ENCODE measurements around the gene CCT6A.

CCT6A gene

DNA sequence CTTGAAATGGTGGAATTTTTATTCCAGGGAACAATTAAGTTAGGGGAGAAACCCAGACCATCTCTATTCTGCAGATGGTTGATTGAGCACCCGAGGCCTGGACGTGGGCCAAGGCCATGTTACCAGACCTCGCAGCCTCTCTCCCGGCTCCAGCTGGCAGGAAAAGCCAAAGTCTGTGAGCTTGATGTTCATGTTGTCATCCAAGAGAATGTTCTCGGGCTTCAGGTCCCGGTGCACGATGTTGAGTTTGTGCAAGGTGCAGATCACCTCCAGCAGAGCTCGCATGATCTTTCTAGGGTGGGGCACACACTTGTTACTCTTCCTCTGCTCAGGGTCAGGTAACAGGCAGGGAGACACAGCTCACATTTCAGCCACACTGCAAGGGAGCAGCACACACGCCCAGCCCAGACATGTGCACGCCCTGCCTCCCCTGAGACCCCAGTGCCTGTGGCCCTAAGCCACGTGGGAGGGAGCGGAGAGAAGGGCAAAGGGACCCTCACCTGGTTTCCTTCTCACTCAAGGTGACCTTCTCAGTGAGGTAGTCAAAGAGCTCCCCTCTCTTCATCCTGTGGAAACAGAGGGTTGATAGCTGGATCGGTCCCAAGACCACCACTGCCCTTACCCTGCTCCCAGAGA is 31.7 kb downstream of the CCT6A start:
- TF ChIP-seq CTCF (IDR thresholded peaks at IDR 0.05; ENCODE audit: borderline replicate concordance, extremely low read depth, low read length, poor library complexity, severe bottlenecking) (no peak), EZH2 (IDR thresholded peaks at IDR 0.05; ENCODE audit: borderline replicate concordance, low read depth, low read length, severe bottlenecking) (no peak)
- no peaks in the 10 kb centered on the region for H3K9me3 ChIP-seq (ENCODE audit: insufficient read depth, low read length, severe bottlenecking)
- peaks cover 48% of the 10 kb centered on the region for H3K36me3 ChIP-seq (ENCODE audit: insufficient read depth, low read length)
- H3K27ac ChIP-seq (ENCODE audit: low read length): no peak overlapping the region
- H2AFZ ChIP-seq (ENCODE audit: low read depth, low read length): no peak overlapping the region
- H3K4me1 ChIP-seq (ENCODE audit: insufficient read depth, low read length): no peaks in the 10 kb centered on the region
- DNase-seq: no peak
- 0 out of 2 replicates have a peak, but pooled peaks cover 6% of the 10 kb centered on the region for H4K20me1 ChIP-seq (ENCODE audit: insufficient read depth, low read length)
- no peak overlapping the region for H3K4me2 ChIP-seq (ENCODE audit: insufficient read depth, low read length)
- H3K9ac ChIP-seq (ENCODE audit: low read depth, low read length): no peak overlapping the region
- no peak overlapping the region for H3K4me3 ChIP-seq (ENCODE audit: low read depth in 1 of 2, low read length in 2 of 2)
- H3K79me2 ChIP-seq (ENCODE audit: insufficient read depth, low read length): no peaks in the 10 kb centered on the region
- ATAC-seq (ENCODE audit: insufficient read depth, low read depth): no peak
- no peaks in the 10 kb centered on the region for H3K27me3 ChIP-seq (ENCODE audit: insufficient read depth, low read length, poor library complexity)

GRCh38 chr7:56086761-56087160 is 35.2 kb downstream of the CCT6A start:
- H3K27ac ChIP-seq (ENCODE audit: low read length): no peak overlapping the region
- no peaks in the 10 kb centered on the region for H4K20me1 ChIP-seq (ENCODE audit: insufficient read depth, low read length)
- H3K4me2 ChIP-seq (ENCODE audit: insufficient read depth, low read length): no peak overlapping the region
- no peak overlapping the region for H2AFZ ChIP-seq (ENCODE audit: low read depth, low read length)
- no peaks in the 10 kb centered on the region for H3K4me1 ChIP-seq (ENCODE audit: insufficient read depth, low read length)
- no peaks in the 10 kb centered on the region for H3K9me3 ChIP-seq (ENCODE audit: insufficient read depth, low read length, severe bottlenecking)
- no peak overlapping the region for H3K9ac ChIP-seq (ENCODE audit: low read depth, low read length)
- DNase-seq: no peak
- peaks cover 22% of the 10 kb centered on the region for H3K36me3 ChIP-seq (ENCODE audit: insufficient read depth, low read length)
- TF ChIP-seq CTCF (IDR thresholded peaks at IDR 0.05; ENCODE audit: borderline replicate concordance, extremely low read depth, low read length, poor library complexity, severe bottlenecking) (no peak), EZH2 (IDR thresholded peaks at IDR 0.05; ENCODE audit: borderline replicate concordance, low read depth, low read length, severe bottlenecking) (no peak)
- no peak for ATAC-seq (ENCODE audit: insufficient read depth, low read depth)
- no peaks in the 10 kb centered on the region for H3K79me2 ChIP-seq (ENCODE audit: insufficient read depth, low read length)
- no peaks in the 10 kb centered on the region for H3K27me3 ChIP-seq (ENCODE audit: insufficient read depth, low read length, poor library complexity)
- H3K4me3 ChIP-seq (ENCODE audit: low read depth in 1 of 2, low read length in 2 of 2): no peak overlapping the region

DNA sequence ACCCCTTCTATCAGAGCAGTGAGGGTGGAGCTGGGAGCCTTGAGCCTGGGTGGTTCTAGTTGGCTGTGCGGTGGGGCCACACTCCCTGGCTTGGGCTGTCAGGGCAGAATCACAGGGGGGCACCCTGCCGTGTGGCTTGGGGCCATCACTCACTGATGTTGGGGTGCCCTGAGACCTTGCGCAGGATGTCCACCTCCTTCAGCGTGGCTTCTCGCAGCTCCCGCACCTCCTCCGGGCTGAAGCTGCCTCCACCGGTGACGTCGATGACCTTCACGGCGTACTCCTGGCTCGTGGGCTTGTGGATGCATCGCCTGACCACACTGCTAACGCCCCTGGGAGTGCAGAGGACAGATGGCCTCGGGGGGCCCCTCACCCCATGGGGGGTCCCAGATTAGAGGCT is 35.9 kb downstream of the CCT6A start:
- Histone ChIP-seq H3K4me3 (ENCODE audit: low read depth in 1 of 2, low read length in 2 of 2) (no peak overlapping the region), H3K4me2 (ENCODE audit: insufficient read depth, low read length) (no peak overlapping the region), H3K27me3 (ENCODE audit: insufficient read depth, low read length, poor library complexity) (no peaks in the 10 kb centered on the region), H2AFZ (ENCODE audit: low read depth, low read length) (no peak overlapping the region), H3K27ac (ENCODE audit: low read length) (no peak overlapping the region), H3K9ac (ENCODE audit: low read depth, low read length) (no peak overlapping the region), H3K9me3 (ENCODE audit: insufficient read depth, low read length, severe bottlenecking) (no peaks in the 10 kb centered on the region), H3K4me1 (ENCODE audit: insufficient read depth, low read length) (no peaks in the 10 kb centered on the region), H3K79me2 (ENCODE audit: insufficient read depth, low read length) (no peaks in the 10 kb centered on the region), H4K20me1 (ENCODE audit: insufficient read depth, low read length) (no peaks in the 10 kb centered on the region), H3K36me3 (ENCODE audit: insufficient read depth, low read length) (peaks cover 18% of the 10 kb centered on the region)
- TF ChIP-seq EZH2 (IDR thresholded peaks at IDR 0.05; ENCODE audit: borderline replicate concordance, low read depth, low read length, severe bottlenecking) (no peak), CTCF (IDR thresholded peaks at IDR 0.05; ENCODE audit: borderline replicate concordance, extremely low read depth, low read length, poor library complexity, severe bottlenecking) (no peak)
- ATAC-seq (ENCODE audit: insufficient read depth, low read depth) (no peak), DNase-seq (no peak)

Data from DND-41 (cell line).